Measurements from ENCODE around the gene SLC35G2. TPM values are rescaled to one million over a fixed set of nuclear protein-coding genes. Genes with fewer than 3 reads are reported as not detected.

Gene SLC35G2
- 13.6 and 20.8 TPM in 2 replicates for total RNA-seq

DNA sequence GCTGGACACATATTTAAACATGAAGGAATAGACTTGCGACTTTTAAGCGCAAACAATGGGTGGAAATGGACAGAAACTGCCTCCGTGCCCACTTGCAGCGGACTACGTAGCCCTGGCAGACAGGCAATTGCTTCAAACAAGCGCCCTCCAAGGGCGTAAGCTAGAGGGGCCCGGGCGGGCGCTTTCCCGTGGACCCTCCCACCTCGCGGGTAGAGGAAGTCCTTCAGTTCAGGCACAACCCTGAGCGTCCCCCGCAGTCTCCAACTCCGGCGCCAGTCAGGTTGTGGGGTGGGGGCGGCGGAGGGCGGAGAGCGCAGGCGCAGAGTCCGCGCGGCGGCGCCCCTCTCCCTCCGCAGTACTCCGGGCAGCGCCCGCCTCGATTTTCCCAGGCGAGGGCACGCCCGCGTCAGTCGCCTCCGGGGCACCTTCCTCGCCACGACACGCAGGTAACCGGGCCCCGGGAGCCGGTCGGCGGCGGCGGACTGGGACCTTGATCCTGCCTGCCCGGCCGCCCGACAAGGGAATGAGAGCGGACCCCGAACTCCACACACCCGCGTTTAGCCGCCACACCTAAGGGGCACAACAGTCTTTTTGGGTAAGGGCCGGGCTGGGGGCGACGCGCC, at the start of gene SLC35G2:
Gene SLC35G2, plus strand, starts transcription at position 358 of the 623 bp plus-strand sequence. CDS start 35,335 bp downstream, outside the sequence.

DNA sequence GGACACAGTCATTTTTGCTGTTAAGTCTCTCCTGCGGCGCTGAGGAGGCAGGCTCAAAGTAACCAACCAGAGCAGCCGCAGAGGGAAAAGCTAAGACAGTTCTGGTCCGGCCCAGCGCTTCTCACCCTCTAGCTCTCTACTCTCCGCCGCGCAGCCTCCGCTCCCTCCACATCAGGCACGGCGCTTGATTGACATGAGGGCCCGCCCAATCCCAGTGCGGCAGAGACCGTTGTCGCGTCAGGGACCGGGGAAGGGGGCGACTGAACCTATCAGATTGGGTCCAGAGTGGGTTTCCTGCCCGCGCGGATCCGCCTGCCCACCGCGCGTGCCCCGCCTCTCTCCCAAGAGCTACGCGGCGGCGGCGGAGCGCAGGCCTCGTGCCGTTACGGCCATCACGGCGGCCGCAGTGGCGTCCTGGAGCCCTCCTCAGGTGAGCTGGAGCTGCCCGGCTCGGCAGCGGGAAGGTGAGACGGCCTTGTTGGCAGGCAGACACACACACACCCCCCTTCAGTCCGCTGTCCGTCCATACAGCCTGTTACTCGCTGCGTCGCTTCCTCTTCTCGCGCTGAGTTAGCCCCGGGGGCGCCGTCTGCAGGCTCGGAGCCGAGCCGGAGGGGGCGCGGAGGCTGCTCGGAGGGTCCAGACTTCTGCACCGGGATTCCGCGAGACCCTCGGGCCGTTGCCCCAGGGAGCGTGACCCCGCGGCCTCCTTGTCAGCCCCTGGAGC, 43.1 kb downstream of the SLC35G2 start, which contains the start of gene NCK1:
Gene NCK1, plus strand, starts transcription at position 319 of the 727 bp plus-strand sequence. CDS start 65,794 bp downstream, outside the sequence.

Other genes with a start within 250 kb of the SLC35G2 start
- gene STAG1, start 66.7 kb upstream of the SLC35G2 start, total RNA-seq: 30.9 and 37.2 TPM in 2 replicates
- gene NCK1, start 43.1 kb downstream of the SLC35G2 start, total RNA-seq: 69.8 and 116 TPM in 2 replicates
- gene IL20RB, start 138.9 kb downstream of the SLC35G2 start, total RNA-seq: 0.65 and 1.1 TPM in 2 replicates